Stomach (tissue), 9 donors: ENCODE measurements around the gene ZNF827. TPM values are rescaled to one million over a fixed set of nuclear protein-coding genes. Genes with fewer than 3 reads are reported as not detected.
A peak's percentile ranks its signal among the peaks of the same experiment; 100 is the strongest.

Experiments
- DNase-seq, 2 donors: peaks; one replicate each; pipeline versions ENCODE4 v3.0.0 to v3.0.0-alpha.2; 2013 to 2019
- H3K27ac ChIP-seq, 5 donors: fragments of 200-600 bp in 4 of 5; sonication (generic) in 4 of 5; one replicate each; pipeline ENCODE4 v1.5.1; 2013 to 2019; ENCODE audit warnings: mild to moderate bottlenecking in 1 of 5, moderate library complexity in 1 of 5
- H3K27me3 ChIP-seq, 3 donors: fragments of 200-600 bp; sonication (generic); one replicate each; pipeline ENCODE4 v1.5.1; 2017 to 2019; ENCODE audit warnings: mixed run types in 1 of 3
- H3K36me3 ChIP-seq, 4 donors: fragments of 200-600 bp; sonication (generic); 1 replicate in 3 of 4; 2 replicates in 1 of 4; pipeline ENCODE4 v1.5.1; 2016 to 2019
- H3K4me1 ChIP-seq, 4 donors: fragments of 200-600 bp; sonication (generic); one replicate each; pipeline ENCODE4 v1.5.1; 2016 to 2019
- H3K4me3 ChIP-seq, 4 donors: fragments of 200-600 bp; sonication (generic) in 3 of 4; one replicate each; pipeline ENCODE4 v1.5.1; 2016 to 2019; ENCODE audit warnings: mild to moderate bottlenecking in 1 of 4
- H3K9me3 ChIP-seq, 4 donors: fragments of 200-600 bp; sonication (generic); one replicate each; pipeline ENCODE4 v1.5.1; 2016 to 2019
- EP300 ChIP-seq: sonication (generic); formaldehyde crosslinking; IDR thresholded peaks from one replicate; pipeline ENCODE4 v1.6.1; 2017; ENCODE audit warnings: antibody characterized with exemption
- POLR2A ChIP-seq, 4 donors: fragments of 450-650 bp; IDR thresholded peaks; one replicate each; pipeline ENCODE4 v1.6.1; 2016; ENCODE audit warnings: antibody characterized with exemption in 4 of 4, control low read depth in 2 of 4, mild to moderate bottlenecking in 1 of 4, moderate library complexity in 1 of 4
- POLR2AphosphoS5 ChIP-seq, 3 donors: sonication (generic); formaldehyde crosslinking; IDR thresholded peaks; one replicate each; pipeline ENCODE4 v1.6.1; 2016; ENCODE audit warnings: antibody characterized with exemption in 3 of 3
- WGBS, 5 donors: extraction: QIAGEN DNeasy Blood & Tissue Kit in 3 of 5; methylation state at CpG; one replicate each; pipeline versions ENCODE4 v1.1.5 to v1.1.7; 2013 to 2018; 5-methylcytosine and 5-hydroxymethylcytosine counted together
- intact Hi-C: fragments of 100-400 bp; cut with DNase I; formaldehyde crosslinking; loops from one replicate; pipeline ENCODE4 v1.15.1; 2023; ENCODE audit warnings: low total_unique reads
- polyA plus RNA-seq, 3 donors: library from polyadenylated mRNA; stranded (reverse); fragments of 200-250 nt; gene quantifications; one replicate each; pipeline ENCODE4 v1.2.3, GENCODE V29; 2013
- total RNA-seq, 5 donors: library from RNA; depleted of rRNA; stranded (reverse); fragments of >200 nt; gene quantifications; one replicate each; pipeline versions ENCODE4 v1.1.0 to v1.2.3, GENCODE V29; 2014 to 2016
- TF ChIP-seq, protein P1 (sequence below), 7 experiments: fragments of 450-650 bp in 4 of 7; fragments of 200-600 bp in 3 of 7; sonication (generic) in 3 of 7; IDR thresholded peaks; one replicate each; pipeline ENCODE4 v1.5.1; 2016 to 2019; ENCODE audit warnings: antibody characterized with exemption in 7 of 7, control low read depth in 2 of 7, mild to moderate bottlenecking in 1 of 7
- donor health status: healthy with polysubstance abuse.
- donor health status: Bipolar disorder and iron deficiency.
- donor health status: healthy.

Gene ZNF827
- total and polyA plus RNA-seq, 8 donors: 1.7 to 109 (median 13.5) TPM

DNA sequence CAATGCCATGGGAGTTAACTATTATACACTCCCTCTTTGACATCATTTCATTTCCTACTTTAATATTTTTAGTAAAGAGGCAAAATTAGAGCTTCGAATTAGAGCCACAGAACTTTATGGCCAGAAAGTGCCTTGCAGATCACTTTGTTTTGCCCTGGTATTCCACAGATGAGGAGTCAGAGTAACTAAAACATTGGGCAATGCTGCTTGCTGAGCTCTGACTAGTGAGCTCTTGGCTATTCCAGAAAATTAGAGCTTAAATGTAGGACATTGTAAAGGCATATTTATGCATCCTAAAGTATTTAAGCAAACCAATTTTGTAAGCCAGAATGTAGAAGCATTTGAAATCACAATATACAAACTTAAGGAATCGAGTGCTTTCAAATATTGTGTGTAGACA lies 6.3 kb upstream of the ZNF827 start:
- no peak for TF ChIP-seq EP300
- no peak for TF ChIP-seq POLR2A (IDR thresholded peaks at IDR 0.05)
- TF ChIP-seq, protein P1, sequence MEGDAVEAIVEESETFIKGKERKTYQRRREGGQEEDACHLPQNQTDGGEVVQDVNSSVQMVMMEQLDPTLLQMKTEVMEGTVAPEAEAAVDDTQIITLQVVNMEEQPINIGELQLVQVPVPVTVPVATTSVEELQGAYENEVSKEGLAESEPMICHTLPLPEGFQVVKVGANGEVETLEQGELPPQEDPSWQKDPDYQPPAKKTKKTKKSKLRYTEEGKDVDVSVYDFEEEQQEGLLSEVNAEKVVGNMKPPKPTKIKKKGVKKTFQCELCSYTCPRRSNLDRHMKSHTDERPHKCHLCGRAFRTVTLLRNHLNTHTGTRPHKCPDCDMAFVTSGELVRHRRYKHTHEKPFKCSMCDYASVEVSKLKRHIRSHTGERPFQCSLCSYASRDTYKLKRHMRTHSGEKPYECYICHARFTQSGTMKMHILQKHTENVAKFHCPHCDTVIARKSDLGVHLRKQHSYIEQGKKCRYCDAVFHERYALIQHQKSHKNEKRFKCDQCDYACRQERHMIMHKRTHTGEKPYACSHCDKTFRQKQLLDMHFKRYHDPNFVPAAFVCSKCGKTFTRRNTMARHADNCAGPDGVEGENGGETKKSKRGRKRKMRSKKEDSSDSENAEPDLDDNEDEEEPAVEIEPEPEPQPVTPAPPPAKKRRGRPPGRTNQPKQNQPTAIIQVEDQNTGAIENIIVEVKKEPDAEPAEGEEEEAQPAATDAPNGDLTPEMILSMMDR (IDR thresholded peaks at IDR 0.05): no peak
- no peak for TF ChIP-seq POLR2AphosphoS5 (IDR thresholded peaks at IDR 0.05)
- 87 to 92% (median 90%) methylated on average over 2 of the region's 2 CpGs for WGBS, 5 donors
- intact Hi-C loops: loop anchor here (10.0 kb wide), 1 partner anchor 100 kb away; no protein-coding TSS in a partner anchor
- no peak overlapping the region for H3K27ac ChIP-seq
- peaks cover 0 to 2% (median 0%) of the 10 kb centered on the region in 4 donors for H3K4me1 ChIP-seq
- no peaks in the 10 kb centered on the region for H3K27me3 ChIP-seq
- no peak for DNase-seq
- no peaks in the 10 kb centered on the region for H3K36me3 ChIP-seq
- H3K9me3 ChIP-seq: no peaks in the 10 kb centered on the region
- no peak overlapping the region for H3K4me3 ChIP-seq

DNA sequence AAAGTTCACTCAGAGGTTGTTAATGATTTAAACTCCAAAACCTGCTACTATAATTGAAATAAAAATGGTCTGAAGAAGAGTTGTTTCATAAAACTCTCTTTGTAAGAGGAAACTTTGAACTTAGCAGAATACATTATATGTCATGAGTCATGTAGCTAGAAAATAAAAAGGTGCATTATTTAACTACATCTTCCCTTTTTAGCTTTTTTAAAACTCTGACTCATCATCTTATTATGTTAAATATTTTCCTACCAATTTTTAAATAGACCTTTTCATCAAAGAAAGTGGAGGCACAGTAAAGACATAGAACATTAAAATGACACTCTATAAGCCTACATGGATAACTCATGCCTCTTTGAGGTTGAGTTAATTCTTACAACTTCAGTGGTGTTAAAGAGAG lies 1.2 kb upstream of the ZNF827 start:
- H3K36me3 ChIP-seq: no peaks in the 10 kb centered on the region
- no peaks in the 10 kb centered on the region for H3K27me3 ChIP-seq
- no peaks in the 10 kb centered on the region for H3K9me3 ChIP-seq
- DNase-seq: no peak
- H3K27ac ChIP-seq: no peak overlapping the region
- TF ChIP-seq, protein P1 (IDR thresholded peaks at IDR 0.05): no peak
- H3K4me1 ChIP-seq: peaks cover 7 to 23% (median 16%) of the 10 kb centered on the region in 4 donors
- H3K4me3 ChIP-seq: no peak overlapping the region
- intact Hi-C loops: loop anchor here (10.0 kb wide), 1 partner anchor 95 kb away; no protein-coding TSS in a partner anchor

DNA sequence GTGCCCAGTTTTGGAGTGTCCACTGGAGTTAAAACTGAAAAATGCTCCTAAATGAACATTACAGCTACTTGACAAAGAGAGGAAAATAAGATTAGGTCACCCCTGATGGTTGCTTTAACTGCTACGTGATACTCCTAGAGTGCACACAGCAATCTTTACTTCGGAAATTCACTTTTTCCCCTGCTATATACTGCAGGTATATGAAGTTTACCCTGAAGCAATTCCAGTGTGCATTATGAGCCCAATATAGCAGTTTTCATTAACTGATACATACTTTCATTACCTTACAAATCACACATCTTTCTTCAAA lies 773 bp upstream of the ZNF827 start:
- Histone ChIP-seq H3K4me3 (peak overlapping the region in 1 of 4 donors; percentile 90), H3K27ac (peak overlapping the region in 1 of 5 donors; percentile 95), H3K4me1 (peaks cover 7 to 27% (median 18%) of the 10 kb centered on the region in 4 donors), H3K27me3 (no peaks in the 10 kb centered on the region), H3K9me3 (no peaks in the 10 kb centered on the region), H3K36me3 (no peaks in the 10 kb centered on the region)
- peak in 1 of 2 donors; percentile 30 for DNase-seq
- intact Hi-C loops: no loop called here
- TF ChIP-seq POLR2A (IDR thresholded peaks at IDR 0.05): no peak
- TF ChIP-seq EP300: no peak
- TF ChIP-seq POLR2AphosphoS5 (IDR thresholded peaks at IDR 0.05): no peak
- TF ChIP-seq, protein P1 (IDR thresholded peaks at IDR 0.05): no peak
- WGBS, 5 donors: 44 to 59% (median 53%) methylated on average over 2 of the region's 2 CpGs

DNA sequence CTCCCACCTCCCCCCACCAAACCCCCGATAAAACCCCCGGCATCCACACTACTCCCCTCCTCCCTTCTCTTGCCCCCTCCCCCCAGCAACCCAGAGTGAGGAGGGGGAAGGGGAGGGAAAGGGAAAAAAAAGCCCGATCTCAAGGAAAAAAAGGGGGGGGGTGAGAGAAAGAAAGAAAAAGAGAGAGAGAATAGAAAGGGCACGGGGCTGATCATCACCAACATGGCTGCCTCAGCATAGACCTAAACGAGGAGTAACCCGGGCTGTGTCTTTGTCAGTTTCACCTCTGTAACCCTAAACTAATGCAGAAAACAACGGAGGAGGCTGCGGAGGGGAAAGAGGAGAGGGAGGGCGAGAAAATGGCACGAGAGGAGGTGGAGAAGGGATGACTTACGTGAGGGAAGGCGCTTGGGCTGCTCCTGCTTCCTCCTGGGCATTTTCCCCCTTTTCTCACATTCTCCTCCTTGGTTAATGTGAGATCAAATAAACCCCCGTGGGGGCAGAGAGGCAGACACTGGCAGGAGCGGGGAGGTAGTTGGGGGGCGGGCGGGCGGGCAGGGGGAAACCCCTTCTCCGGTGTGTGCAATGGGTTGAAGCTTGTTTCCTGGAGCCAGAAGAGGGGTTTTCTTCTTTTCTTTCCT lies 532 bp downstream of the ZNF827 start:
- Histone ChIP-seq H3K9me3 (no peaks in the 10 kb centered on the region), H3K36me3 (no peaks in the 10 kb centered on the region), H3K27me3 (no peaks in the 10 kb centered on the region), H3K4me1 (peaks cover 7 to 32% (median 21%) of the 10 kb centered on the region in 4 donors), H3K4me3 (peak overlapping the region; percentile 69 to 90 (median 88)), H3K27ac (peak overlapping the region; percentile 91 to 98 (median 95))
- TF ChIP-seq EP300: no peak
- TF ChIP-seq POLR2AphosphoS5 (IDR thresholded peaks at IDR 0.05): no peak
- TF ChIP-seq, protein P1 (IDR thresholded peaks at IDR 0.05): no peak
- no peak for TF ChIP-seq POLR2A (IDR thresholded peaks at IDR 0.05)
- 0 to 1% (median 0%) methylated on average over 18 of the region's 18 CpGs for whole genome bisulfite sequencing, 5 donors
- intact Hi-C loops: no loop called here
- peak in 1 of 2 donors; percentile 74 for DNase-seq
